ENCODE results near the gene CXCL9.

DNA sequence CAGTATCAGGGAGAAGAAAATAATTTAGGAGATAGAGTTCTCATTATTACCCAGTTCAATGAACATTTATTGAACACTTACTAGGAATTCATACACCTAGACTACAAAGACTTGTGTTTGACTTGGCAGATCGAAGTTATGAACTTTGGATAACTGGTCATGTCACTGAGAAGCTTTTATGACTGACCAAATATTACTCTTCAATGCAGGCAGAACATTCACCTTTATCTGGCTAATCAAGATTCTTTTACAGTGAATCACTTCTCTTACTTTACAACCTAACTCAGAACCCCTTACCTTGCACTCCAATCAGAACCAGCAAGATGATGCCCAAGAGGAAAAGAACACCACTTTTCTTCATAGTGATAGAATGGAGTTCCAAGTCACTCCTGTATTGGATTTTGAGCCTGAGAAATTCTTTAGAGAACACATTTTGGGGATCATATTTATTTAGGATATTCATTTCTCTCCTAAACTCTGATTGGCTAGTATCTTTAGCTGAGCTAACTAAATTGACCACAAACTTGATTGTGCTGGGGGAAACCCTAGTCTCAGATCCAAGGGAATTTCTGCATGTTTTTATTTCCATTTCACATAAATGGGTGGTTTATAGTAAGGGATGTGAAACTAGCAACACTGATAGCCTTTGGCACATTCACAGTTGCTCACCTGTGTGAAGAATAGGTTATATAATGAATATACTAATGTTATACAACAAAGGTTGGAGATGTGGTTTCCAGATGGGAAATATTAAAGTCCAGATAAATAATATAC is at the start of gene CXCL9:
- TF ChIP-seq, protein P1, sequence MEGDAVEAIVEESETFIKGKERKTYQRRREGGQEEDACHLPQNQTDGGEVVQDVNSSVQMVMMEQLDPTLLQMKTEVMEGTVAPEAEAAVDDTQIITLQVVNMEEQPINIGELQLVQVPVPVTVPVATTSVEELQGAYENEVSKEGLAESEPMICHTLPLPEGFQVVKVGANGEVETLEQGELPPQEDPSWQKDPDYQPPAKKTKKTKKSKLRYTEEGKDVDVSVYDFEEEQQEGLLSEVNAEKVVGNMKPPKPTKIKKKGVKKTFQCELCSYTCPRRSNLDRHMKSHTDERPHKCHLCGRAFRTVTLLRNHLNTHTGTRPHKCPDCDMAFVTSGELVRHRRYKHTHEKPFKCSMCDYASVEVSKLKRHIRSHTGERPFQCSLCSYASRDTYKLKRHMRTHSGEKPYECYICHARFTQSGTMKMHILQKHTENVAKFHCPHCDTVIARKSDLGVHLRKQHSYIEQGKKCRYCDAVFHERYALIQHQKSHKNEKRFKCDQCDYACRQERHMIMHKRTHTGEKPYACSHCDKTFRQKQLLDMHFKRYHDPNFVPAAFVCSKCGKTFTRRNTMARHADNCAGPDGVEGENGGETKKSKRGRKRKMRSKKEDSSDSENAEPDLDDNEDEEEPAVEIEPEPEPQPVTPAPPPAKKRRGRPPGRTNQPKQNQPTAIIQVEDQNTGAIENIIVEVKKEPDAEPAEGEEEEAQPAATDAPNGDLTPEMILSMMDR (IDR thresholded peaks at IDR 0.05): no peak
- no peak for TF ChIP-seq POLR2A (IDR thresholded peaks at IDR 0.05)
